HPDE6-E6E7 (cell line): ENCODE data around the gene PROB1.
"Not testable (repeated sequence)": the region's sequence is repeated elsewhere in the genome, so short reads cannot be mapped to it uniquely, and the experiment has no call there.

Experiments used
- DNase-seq: peaks from one replicate; pipeline ENCODE4 v3.0.0; 2011; ENCODE audit warnings: missing footprints; ENCODE audit errors: extremely low spot score

The PROB1 gene

GRCh38 chr5:139394654-139395566 lies at the start of gene PROB1:
PROB1 (minus strand) TSS chr5:139395104; CDS start chr5:139395081, 23 bp downstream.
- DNase-seq = no peak

- DNase-seq = no peak
Observed at GRCh38 chr5:139443831-139444453, 49.0 kb upstream of the PROB1 start.

- not testable (repeated sequence) for DNase-seq
Observed at GRCh38 chr5:139440416-139440815, 45.5 kb upstream of the PROB1 start.

- DNase-seq = peak; percentile 85
Observed at GRCh38 chr5:139439013-139439903, 44.4 kb upstream of the PROB1 start, which contains the start of gene DNAJC18. DNAJC18 (minus strand) TSS chr5:139439525; CDS start chr5:139439445, 80 bp downstream.

- no peak for DNase-seq
Observed at GRCh38 chr5:139438707-139439012, 43.8 kb upstream of the PROB1 start.

DNA sequence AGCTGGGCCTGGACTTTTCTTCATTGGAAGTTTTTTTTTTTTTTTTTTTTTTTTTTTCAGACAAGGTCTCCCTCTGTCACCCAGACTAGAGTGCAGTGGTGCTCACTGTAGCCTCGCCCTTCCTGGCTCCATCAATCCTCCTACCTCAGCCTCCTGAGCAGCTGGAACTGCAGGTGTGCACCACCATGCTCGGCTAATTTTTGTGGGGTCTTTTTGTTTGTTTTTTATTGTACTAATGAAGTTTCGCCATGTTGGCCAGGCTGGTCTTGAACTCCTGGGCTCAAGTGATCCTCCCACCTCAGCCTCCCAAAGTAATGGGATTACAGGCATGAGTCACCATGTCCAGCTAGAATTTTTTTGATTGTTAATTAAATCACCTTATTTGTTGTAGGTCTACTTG lies 40.8 kb upstream of the PROB1 start:
- no peak for DNase-seq

DNA sequence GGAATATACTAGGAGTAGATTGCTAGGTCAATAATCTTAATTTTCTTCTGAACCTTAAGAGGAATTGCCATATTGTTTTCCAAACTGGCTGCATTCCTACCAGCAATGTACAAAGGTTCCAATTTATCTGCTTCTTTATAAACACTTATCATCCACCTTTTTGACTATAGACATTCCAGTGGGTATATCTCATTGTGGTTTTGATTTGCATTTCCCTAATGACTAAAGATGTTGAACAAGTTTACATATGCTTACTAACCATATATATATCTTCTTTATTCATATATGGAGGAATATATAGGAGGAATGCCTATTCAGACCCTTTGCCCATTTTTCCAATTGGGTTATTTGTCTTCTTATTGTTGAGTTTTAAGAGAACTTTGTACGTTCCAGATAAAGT lies 36.8 kb upstream of the PROB1 start:
- no peak for DNase-seq

DNA sequence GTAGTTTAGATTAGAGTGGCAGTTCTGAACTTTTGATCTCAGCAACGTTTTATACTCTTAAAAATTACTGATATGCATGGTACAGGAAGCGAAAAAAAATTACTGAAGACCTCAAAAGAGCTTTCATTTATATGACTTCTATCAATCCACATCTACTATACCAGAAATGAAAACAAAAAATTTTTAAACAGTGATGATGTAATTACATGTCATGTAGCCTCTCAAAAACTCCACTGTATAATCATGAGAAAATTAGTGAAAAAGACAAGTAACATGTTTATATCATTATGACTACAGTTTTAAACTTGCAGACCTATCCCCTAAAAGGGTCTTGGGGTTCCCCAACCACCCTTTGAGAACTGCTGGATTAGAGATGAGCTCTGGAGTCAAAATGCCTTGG lies 35.1 kb upstream of the PROB1 start:
- no peak for DNase-seq

- no peak for DNase-seq
Observed at GRCh38 chr5:139426203-139426885, 31.4 kb upstream of the PROB1 start.

- DNase-seq = no peak
Observed at GRCh38 chr5:139425497-139425896, 30.6 kb upstream of the PROB1 start.

- DNase-seq = peak; percentile 76
Observed at GRCh38 chr5:139422307-139422893, 27.5 kb upstream of the PROB1 start.

DNA sequence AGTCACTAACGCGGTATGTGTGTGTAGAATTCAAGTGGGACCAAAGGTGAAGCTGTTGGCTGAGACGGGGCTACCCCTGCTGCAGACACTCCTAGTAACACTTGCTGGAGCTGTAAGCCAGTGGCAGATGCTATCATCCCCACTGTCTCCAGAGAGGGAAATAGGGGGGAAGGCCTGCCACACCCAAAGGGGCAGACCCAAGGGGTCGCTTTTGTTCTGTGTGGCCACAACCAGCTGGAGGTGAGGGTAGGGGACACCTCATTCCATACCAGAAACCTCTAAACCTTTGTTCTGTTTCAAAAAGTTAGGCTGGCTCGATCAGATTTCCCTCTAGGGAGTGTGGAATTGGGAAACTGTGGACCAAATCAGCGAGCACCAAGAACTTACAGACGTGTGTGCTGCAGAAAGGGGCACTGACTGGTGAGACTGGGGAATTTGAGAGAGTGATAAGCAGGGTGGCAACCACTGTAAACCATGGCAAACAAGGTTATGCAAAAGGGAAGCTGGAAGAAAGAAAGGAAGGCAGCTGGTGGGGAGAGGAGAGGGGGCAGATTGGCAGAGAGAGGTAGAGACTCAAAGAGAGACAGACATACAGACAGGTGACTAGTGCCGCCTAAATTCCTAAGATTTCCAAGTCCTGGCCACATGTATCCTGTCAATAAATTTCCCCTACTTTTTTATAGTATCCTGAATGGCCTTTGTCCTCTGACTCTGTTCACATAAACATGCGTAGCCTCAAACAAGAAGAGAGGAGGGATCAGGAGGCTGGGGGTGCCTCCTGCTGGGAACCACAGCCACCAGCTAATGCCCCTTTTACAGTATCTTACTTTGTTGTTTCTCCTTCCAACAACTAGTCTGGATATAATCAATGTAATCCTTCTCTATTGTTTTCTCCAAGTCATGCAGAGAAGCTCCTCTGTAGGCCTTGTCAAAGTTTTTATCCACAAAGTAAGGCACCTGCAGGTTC lies 24.6 kb upstream of the PROB1 start:
- DNase-seq = no peak

GRCh38 chr5:139418793-139419192 lies 23.9 kb upstream of the PROB1 start:
- DNase-seq = no peak

DNA sequence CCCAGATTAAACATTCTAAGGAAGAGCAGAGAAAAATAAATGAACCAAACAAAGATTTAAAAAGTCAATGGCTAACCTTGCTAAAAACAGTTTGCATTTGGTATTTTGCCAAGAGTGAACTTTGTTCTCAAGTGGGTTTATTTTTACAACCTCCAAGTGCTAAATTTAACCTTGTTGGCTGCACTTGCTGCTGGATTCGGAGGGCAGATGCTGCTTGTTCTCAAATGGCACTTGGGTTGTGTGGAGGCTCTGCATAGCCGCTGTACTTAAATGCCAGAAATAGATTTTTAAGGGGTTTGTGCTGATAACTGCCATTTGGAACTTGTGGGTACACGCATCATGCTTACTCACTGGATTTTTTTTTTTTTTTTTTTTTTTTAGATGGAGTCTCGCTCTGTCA lies 22.3 kb upstream of the PROB1 start:
- DNase-seq = no peak

- DNase-seq = no peak
Observed at GRCh38 chr5:139416651-139417050, 21.7 kb upstream of the PROB1 start.

GRCh38 chr5:139415869-139416268 lies 21.0 kb upstream of the PROB1 start:
- no peak for DNase-seq

DNA sequence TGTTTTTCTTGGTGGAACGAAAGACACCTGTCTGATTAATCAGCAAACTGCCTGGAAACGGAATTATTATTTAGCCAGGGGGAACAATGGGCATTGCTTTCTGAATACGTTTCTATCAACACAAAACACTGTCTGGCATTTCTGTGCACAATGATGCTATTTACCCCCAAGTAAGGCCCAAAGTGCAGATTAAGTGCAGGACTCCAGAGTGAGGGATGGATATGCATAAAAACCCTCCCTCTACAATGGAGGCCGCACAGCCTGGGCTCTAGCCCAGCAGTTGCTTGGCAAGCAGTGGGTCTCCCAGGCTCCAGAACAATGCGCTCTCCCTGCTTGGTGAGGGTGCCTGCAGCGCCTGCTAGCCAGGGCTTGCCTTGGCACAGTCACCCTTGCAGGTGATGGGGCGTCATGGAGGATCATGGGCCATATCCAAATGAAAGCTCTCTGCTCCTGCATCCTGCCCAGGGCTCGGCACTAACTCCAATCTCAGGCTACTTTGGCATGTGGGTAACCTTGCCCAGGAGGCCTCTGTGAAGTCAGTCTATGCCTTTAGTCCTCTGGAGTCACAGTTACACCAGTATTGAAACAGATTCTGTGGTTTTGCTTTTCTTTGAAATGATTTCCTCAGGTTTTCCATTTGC lies 20.4 kb upstream of the PROB1 start:
- DNase-seq = no peak

DNA sequence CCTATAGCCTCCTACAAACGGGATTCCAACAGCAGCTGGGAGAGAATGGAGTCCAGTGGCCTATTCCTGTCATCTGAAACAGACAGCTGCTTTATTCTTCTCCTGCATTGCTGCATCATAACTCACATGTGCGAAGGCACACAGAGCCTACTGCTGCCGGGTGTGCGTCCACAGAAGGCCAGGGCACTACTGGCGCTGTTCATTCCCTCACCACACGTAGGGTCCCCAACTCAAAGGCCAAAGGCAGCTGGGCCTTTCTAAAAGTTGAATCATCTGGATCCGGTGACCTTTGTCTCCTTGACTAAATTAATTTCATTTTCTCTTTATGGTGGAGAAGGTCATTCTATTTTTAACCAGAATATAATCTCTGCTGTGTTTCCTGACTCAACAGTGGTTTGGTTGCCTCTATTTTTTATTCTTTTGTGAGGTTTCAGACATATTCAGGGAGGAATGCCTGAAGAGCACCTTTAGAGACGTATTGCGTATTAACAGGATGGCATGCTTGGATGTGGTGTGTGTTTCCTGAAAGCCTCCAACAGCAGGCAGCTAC lies 19.8 kb upstream of the PROB1 start:
- DNase-seq = no peak

- no peak for DNase-seq
Observed at GRCh38 chr5:139413963-139414362, 19.1 kb upstream of the PROB1 start.
